Memory B cell (primary cell): ENCODE measurements around the gene NAV3.

Experiments
- ATAC-seq: fragments of 150-1000 bp; cut with Tn5 transposase; 2 replicates; pipeline ENCODE4 v1.10.0; 2021; ENCODE audit warnings: low read depth, mild to moderate bottlenecking, moderate library complexity
- DNase-seq, 2 donors: peaks; one replicate each; pipeline ENCODE4 v3.0.0; 2022; ENCODE audit warnings: low spot score in 2 of 2
- H3K27ac Mint-ChIP-seq: one replicate; pipeline ENCODE4 v1.8.0; 2022; ENCODE audit warnings: mild to moderate bottlenecking, moderate library complexity, mixed read lengths
- H3K27me3 Mint-ChIP-seq: one replicate; pipeline ENCODE4 v1.8.0; 2022; ENCODE audit warnings: mixed read lengths
- H3K36me3 Mint-ChIP-seq: one replicate; pipeline ENCODE4 v1.8.0; 2022; ENCODE audit warnings: mild to moderate bottlenecking, mixed read lengths
- H3K4me1 Mint-ChIP-seq: one replicate; pipeline ENCODE4 v1.8.0; 2022; ENCODE audit warnings: mixed read lengths
- H3K4me3 Mint-ChIP-seq: one replicate; pipeline ENCODE4 v1.8.0; 2022; ENCODE audit warnings: mild to moderate bottlenecking, moderate library complexity, mixed read lengths
- H3K9me3 Mint-ChIP-seq: one replicate; pipeline ENCODE4 v1.8.0; 2022; ENCODE audit warnings: mixed read lengths

The NAV3 gene, protein sequence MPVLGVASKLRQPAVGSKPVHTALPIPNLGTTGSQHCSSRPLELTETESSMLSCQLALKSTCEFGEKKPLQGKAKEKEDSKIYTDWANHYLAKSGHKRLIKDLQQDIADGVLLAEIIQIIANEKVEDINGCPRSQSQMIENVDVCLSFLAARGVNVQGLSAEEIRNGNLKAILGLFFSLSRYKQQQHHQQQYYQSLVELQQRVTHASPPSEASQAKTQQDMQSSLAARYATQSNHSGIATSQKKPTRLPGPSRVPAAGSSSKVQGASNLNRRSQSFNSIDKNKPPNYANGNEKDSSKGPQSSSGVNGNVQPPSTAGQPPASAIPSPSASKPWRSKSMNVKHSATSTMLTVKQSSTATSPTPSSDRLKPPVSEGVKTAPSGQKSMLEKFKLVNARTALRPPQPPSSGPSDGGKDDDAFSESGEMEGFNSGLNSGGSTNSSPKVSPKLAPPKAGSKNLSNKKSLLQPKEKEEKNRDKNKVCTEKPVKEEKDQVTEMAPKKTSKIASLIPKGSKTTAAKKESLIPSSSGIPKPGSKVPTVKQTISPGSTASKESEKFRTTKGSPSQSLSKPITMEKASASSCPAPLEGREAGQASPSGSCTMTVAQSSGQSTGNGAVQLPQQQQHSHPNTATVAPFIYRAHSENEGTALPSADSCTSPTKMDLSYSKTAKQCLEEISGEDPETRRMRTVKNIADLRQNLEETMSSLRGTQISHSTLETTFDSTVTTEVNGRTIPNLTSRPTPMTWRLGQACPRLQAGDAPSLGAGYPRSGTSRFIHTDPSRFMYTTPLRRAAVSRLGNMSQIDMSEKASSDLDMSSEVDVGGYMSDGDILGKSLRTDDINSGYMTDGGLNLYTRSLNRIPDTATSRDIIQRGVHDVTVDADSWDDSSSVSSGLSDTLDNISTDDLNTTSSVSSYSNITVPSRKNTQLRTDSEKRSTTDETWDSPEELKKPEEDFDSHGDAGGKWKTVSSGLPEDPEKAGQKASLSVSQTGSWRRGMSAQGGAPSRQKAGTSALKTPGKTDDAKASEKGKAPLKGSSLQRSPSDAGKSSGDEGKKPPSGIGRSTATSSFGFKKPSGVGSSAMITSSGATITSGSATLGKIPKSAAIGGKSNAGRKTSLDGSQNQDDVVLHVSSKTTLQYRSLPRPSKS (N-terminal part only)

DNA sequence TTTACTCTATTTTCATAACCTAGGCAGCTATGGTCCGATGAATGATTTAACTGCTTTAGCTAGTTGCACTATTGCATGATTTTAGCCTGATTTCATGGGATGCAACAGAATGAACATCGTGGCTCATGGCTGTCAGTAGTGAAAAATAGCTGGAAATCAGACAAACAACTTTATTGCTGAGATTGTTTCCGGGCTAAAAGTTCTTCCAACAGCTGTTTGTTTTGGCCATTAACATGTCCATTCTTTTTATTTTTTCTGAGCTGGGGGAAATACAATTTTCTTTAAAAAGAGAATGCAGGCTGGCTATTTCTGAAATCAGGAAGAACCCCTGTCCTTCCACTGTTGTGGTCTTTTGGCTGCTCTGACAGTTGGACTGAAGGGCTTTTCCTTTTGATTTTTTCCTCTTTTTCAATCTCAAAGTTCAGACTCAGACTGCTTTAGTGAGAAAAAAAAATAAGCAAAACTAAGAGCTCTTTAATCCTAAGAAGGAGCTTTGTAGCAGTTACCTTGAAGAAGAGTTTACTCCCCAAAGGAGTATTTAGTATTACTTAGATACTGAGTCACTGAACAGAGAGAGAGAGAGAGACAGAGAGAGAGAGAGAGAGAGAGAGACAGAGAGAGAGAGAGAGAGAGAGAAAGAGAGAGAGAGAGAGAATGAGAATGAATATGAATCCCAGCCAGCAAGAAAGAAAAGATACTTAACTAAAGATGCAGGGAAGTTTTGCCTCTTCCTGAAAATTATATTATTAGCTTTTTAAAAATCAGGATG is at the start of gene NAV3:
Gene NAV3 (plus strand): TSS at position 312 of the 769 bp plus-strand sequence. CDS start 568 bp downstream, outside the sequence.
- Mint-ChIP-seq H3K27me3 (no peaks in the 10 kb centered on the region), H3K9me3 (no peaks in the 10 kb centered on the region), H3K4me1 (no peaks in the 10 kb centered on the region), H3K27ac (no peak within 1 kb of the TSS), H3K36me3 (no peaks in the 10 kb centered on the region), H3K4me3 (no peak within 1 kb of the TSS)
- DNase-seq (no peak), ATAC-seq (no peak)

DNA sequence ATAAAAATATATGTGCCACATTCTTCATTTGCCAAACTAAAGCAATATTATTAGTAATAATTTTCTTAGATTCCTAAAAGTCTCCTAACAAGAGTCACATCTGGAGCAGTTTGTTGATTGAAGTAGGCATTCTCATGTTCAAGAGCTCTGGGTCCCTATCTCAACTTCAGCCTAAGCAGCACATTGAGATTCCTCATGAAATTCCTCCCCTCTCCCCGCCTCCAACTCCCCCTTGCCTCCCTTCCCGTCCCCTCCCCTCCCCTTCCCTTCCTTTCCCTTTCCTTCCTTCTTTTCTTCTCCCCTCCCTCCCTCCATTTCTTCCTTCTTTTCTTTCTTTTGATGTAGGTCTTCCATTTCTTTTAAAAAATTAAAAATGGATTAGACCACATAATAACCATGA is 48.7 kb upstream of the NAV3 start:
- no peak overlapping the region for H3K27ac Mint-ChIP-seq
- H3K4me3 Mint-ChIP-seq, result no peak overlapping the region
- H3K4me1 Mint-ChIP-seq, result no peaks in the 10 kb centered on the region
- H3K27me3 Mint-ChIP-seq, result no peaks in the 10 kb centered on the region
- no peaks in the 10 kb centered on the region for H3K36me3 Mint-ChIP-seq
- DNase-seq, result no peak
- no peak for ATAC-seq
- no peaks in the 10 kb centered on the region for H3K9me3 Mint-ChIP-seq

DNA sequence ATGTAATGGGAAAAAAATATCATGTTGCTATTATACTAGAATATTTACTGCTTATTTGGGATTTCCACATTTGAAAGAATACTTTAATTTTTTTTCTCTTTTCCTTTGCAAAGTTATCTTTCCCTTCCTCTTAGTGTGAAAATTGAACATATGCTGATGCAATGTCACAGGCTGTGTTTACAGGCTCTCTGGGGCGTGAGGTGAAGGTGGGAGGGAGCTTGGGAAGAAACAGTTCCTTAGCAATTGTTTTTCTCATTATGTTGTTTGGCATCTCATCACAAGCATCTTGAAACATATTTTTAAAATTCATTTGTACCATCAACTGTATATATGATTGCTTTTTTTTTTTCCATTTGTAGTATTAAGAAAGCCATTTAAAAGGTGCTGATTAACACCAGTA is 47.9 kb upstream of the NAV3 start:
- Mint-ChIP-seq H3K27me3 (no peaks in the 10 kb centered on the region), H3K4me3 (no peak overlapping the region), H3K27ac (no peak overlapping the region), H3K4me1 (no peaks in the 10 kb centered on the region), H3K9me3 (no peaks in the 10 kb centered on the region), H3K36me3 (no peaks in the 10 kb centered on the region)
- DNase-seq (no peak), ATAC-seq (no peak)

DNA sequence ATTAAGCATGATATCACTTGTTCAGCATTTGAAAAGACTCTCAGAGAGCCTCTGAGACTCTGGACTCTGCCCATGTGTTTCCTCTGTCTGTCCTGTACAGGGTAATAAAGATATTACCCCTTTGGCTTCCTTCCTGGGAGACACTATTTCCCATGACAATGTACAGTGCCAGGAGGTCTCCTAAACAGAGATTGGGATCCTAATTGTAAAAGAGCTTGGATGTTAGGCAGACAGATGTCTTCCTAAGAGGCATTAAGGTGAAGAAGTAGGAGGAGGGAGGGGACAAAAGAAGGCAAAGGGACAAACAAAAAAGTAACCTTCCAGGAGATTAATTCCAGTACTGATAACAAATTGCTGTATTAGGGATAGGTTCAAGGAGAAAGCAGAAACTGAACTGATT is 45.5 kb upstream of the NAV3 start:
- H3K9me3 Mint-ChIP-seq, result peaks cover 3% of the 10 kb centered on the region

DNA sequence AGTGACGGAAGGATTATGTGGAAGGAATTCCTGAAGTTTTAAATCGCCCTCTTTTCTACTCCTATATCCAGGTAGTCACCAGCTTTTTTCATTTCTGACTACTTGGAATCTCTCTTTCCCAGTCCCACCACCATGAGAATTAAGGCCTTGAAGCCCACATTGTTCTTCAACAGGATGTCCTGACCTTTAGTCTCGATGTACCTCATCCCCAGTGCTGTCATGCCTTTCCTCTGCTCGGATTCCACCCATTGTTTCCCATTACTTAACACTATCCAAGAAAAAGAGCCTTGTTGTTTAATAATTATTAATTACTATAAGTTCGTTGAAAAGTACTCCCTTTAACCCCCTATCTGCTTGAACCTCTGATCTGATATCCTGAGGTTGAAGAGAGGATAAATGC is 44.0 kb upstream of the NAV3 start:
- ATAC-seq (no peak), DNase-seq (no peak)
- Mint-ChIP-seq H3K4me1 (no peaks in the 10 kb centered on the region), H3K4me3 (no peak overlapping the region), H3K36me3 (no peaks in the 10 kb centered on the region), H3K27ac (no peak overlapping the region), H3K27me3 (no peaks in the 10 kb centered on the region), H3K9me3 (peaks cover 3% of the 10 kb centered on the region)

More for the DNA sequence above, 45.5 kb upstream of the NAV3 start:
- ATAC-seq, result no peak
- no peak overlapping the region for H3K27ac Mint-ChIP-seq
- H3K27me3 Mint-ChIP-seq, result no peaks in the 10 kb centered on the region
- DNase-seq, result no peak
- H3K4me3 Mint-ChIP-seq, result no peak overlapping the region
- no peaks in the 10 kb centered on the region for H3K4me1 Mint-ChIP-seq
- H3K36me3 Mint-ChIP-seq, result no peaks in the 10 kb centered on the region

DNA sequence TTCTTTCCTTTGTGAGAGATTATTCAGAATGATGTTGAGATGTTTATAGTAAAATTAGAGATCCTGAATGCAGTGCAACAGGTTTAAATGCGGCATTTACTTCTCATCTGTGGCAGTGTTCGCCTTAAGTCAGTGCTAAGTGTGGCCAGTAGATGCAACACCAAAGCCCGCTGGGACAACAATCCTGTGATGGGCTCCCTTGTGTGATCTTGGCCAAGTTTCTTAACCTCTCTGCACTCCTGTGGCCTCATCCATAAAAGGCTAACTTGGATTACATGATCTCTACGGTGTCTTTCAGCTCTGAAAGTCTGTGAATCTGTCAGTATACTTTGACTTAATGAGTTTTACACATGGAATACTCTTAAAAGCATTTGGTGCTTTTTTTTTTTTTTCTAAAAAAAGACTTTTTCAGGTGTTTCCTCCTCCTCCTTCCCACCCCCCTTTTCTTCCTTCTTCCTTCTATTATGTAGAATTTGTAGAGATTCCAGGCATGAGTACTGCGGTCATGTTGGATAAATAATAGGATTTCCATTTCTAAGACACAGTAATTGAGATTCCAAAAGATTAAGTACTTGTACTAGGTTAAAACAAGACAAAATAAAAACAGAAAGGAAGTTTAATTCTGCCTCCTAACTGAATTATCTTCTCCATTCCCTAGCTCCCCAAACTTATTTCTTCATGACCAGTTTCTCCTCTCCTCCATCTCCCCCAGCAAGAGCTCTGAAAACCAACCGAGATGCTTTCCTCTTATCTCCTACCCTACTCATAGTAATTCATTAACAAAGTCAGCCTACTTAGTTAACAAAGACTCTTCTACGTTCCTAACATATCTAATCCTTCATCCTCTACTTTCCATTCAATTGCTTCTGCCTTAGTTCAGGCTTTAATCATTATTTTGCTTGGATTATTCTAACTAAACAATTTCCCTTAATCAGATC is 42.2 kb upstream of the NAV3 start:
- no peak for ATAC-seq
- Mint-ChIP-seq H3K27me3 (no peaks in the 10 kb centered on the region), H3K36me3 (no peaks in the 10 kb centered on the region)

DNA sequence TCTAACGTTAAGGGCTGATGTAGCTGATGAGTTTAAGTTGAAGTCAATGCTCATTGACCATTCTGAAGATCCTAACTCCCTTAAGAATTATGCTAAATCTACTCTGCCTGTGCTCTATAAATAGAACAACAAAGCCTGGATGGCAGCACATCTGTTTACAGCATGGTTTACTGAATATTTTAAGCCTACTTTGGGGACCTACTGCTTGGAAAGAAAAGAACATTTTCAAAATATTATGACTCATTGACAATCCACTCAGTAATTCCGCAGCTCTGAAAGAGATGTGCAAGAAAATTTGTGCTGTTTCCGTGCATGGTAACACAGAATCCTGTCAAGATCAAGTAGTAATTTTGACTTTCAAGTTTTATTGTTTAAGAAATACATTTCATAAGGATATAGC is 35.0 kb upstream of the NAV3 start:
- ATAC-seq (no peak), DNase-seq (no peak)
- Mint-ChIP-seq H3K4me3 (no peak overlapping the region), H3K36me3 (no peaks in the 10 kb centered on the region), H3K4me1 (no peaks in the 10 kb centered on the region), H3K27ac (no peak overlapping the region), H3K27me3 (no peaks in the 10 kb centered on the region), H3K9me3 (peaks cover 2% of the 10 kb centered on the region)

More for the DNA sequence above, 42.2 kb upstream of the NAV3 start:
- Mint-ChIP-seq H3K27ac (no peak overlapping the region), H3K4me3 (no peak overlapping the region), H3K4me1 (no peaks in the 10 kb centered on the region), H3K9me3 (peaks cover 4% of the 10 kb centered on the region)
- DNase-seq, result no peak

DNA sequence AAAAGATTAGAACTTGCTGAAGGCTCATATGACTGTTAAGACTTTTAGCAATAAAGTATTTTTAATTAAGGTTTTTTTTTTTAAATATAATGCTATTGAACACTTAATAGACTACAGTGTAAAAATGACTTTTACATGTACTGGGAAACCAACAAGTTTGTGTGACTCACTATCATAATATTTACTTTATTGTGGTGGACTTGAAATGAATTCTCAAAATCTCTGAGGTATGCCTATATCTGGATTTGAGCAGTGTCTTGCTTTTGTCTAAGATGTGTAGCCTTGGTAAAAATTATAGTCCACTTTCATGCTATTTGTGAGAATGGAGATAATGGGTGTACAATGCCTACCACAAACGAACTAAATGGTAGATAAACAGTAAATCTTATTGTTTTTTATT is 33.9 kb upstream of the NAV3 start:
- no peaks in the 10 kb centered on the region for H3K27me3 Mint-ChIP-seq
- ATAC-seq, result no peak
- no peak overlapping the region for H3K4me3 Mint-ChIP-seq
- DNase-seq, result no peak
- H3K4me1 Mint-ChIP-seq, result no peaks in the 10 kb centered on the region
- H3K36me3 Mint-ChIP-seq, result no peaks in the 10 kb centered on the region
- H3K27ac Mint-ChIP-seq, result no peak overlapping the region
- H3K9me3 Mint-ChIP-seq, result peaks cover 2% of the 10 kb centered on the region

DNA sequence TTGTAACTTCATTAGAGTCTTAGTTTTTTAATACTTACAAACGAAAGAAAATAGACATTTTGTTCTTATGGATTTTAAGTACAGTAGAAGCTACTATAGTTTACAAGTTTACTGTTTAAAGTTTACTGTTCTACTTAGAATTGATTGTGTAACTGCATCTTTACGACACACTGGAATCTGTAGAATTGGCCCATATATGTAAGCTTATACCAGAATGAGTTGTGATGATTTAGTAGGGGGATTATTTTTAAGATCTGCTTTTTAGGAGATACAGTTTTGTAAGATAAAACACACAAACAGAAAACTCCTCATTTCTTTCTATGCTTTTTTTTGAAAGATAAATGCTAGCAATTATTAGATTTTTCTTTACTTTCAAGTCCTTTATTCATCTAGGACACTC is 30.2 kb upstream of the NAV3 start:
- ATAC-seq (no peak), DNase-seq (no peak)
- no peak overlapping the region for H3K27ac Mint-ChIP-seq
- H3K9me3 Mint-ChIP-seq, result peaks cover 7% of the 10 kb centered on the region
- H3K27me3 Mint-ChIP-seq, result no peaks in the 10 kb centered on the region
- H3K4me1 Mint-ChIP-seq, result no peaks in the 10 kb centered on the region
- H3K4me3 Mint-ChIP-seq, result no peak overlapping the region
- no peaks in the 10 kb centered on the region for H3K36me3 Mint-ChIP-seq

DNA sequence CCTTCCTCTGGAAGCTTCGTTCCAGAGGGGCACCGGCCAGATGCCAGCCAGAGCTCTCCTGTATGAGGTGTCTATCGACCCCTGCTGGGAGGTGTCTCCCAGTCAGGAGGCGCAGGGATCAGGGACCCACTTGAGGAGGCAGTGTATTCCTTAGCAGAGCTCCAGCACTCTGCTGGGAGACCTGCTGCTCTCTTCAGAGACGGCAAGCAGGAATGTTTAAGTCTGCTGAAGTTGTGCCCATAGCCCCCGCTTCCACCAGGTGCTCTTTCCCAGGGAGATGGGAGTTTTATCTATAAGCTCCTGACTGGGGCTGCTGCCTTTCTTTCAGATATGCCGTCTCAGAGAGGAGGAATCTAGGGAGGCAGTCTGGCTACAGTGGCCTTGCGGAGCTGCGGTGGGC is 22.2 kb upstream of the NAV3 start:
- peaks cover 8% of the 10 kb centered on the region for H3K9me3 Mint-ChIP-seq
- H3K4me1 Mint-ChIP-seq, result no peaks in the 10 kb centered on the region
- H3K27me3 Mint-ChIP-seq, result no peaks in the 10 kb centered on the region
- H3K4me3 Mint-ChIP-seq, result no peak overlapping the region
- ATAC-seq, result no peak
- no peak overlapping the region for H3K27ac Mint-ChIP-seq
- no peak for DNase-seq
- no peaks in the 10 kb centered on the region for H3K36me3 Mint-ChIP-seq

DNA sequence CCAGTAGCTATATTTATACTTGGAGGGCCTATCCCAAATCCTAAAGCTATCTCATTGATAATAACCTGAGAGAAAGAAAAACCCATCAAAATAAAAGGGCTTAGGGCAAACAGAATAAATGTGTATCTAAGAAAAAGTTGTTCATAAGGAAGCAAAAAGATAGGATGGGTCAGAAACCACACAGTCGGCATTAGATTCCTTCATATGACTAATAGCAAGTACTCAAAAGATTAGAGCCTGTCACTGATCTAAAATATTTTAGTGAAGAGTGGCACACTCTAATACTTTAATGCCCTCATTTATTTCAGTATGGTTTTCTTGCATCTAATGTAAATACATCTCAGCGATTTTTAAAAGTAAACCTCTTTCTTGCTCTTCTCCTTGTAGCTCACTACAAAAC is 17.1 kb upstream of the NAV3 start:
- ATAC-seq (no peak), DNase-seq (no peak)
- Mint-ChIP-seq H3K27ac (no peak overlapping the region), H3K4me3 (no peak overlapping the region), H3K27me3 (no peaks in the 10 kb centered on the region), H3K9me3 (no peaks in the 10 kb centered on the region), H3K36me3 (no peaks in the 10 kb centered on the region), H3K4me1 (no peaks in the 10 kb centered on the region)

DNA sequence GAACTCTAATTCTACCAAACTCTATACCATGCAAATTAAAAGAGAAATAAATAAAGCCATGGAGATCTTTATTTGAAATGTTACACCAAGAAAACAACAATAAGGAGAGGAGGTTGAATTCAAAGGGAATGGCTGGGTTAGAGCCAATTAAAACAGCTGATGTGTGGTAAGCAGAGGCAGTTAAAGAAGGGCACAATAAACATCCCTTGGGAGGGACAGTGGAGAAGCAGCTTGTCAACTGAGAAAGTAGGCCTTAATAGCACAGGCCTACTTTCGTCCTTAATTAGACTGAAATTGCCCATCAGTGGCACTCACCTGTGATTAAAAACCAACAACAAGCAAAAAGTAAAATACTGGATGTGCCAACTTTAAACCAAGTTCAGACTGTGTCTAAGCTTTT is 16.3 kb upstream of the NAV3 start:
- no peaks in the 10 kb centered on the region for H3K9me3 Mint-ChIP-seq
- no peak overlapping the region for H3K27ac Mint-ChIP-seq
- ATAC-seq, result no peak

DNA sequence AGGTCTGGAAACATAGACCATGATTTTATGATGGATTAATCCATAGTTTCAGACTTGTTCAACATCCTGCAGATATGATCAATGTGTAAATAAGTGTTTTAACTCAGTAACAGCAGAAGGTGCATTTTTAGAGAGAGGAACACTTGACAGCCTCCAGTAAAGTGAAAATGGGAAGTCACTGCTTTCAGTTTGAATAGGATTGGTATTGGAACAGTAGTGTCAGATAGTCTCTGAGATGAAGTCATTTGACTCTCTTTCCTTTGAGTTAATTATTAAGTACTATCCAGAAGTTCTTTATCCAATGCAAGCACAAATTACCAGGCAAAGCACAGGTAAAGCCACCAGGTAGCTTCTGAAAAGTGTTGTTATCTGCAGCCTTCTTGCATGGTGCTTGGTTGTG is 14.5 kb upstream of the NAV3 start:
- Mint-ChIP-seq H3K27me3 (no peaks in the 10 kb centered on the region), H3K36me3 (no peaks in the 10 kb centered on the region), H3K4me1 (no peaks in the 10 kb centered on the region), H3K27ac (no peak overlapping the region), H3K9me3 (no peaks in the 10 kb centered on the region), H3K4me3 (no peak overlapping the region)
- no peak for ATAC-seq
- DNase-seq, result no peak

More for the DNA sequence above, 16.3 kb upstream of the NAV3 start:
- DNase-seq, result no peak
- Mint-ChIP-seq H3K4me3 (no peak overlapping the region), H3K4me1 (no peaks in the 10 kb centered on the region), H3K36me3 (no peaks in the 10 kb centered on the region), H3K27me3 (no peaks in the 10 kb centered on the region)
